GM19099 (cell line): ENCODE data around the gene PTPRN2.

ENCODE experiments used
- POLR2A ChIP-seq: IDR thresholded peaks from 3 replicates; pipeline ENCODE4 v1.6.1; 2011; ENCODE audit warnings: low read depth; ENCODE audit not compliant: insufficient read length; ENCODE audit errors: extremely low read depth

PTPRN2 gene

DNA sequence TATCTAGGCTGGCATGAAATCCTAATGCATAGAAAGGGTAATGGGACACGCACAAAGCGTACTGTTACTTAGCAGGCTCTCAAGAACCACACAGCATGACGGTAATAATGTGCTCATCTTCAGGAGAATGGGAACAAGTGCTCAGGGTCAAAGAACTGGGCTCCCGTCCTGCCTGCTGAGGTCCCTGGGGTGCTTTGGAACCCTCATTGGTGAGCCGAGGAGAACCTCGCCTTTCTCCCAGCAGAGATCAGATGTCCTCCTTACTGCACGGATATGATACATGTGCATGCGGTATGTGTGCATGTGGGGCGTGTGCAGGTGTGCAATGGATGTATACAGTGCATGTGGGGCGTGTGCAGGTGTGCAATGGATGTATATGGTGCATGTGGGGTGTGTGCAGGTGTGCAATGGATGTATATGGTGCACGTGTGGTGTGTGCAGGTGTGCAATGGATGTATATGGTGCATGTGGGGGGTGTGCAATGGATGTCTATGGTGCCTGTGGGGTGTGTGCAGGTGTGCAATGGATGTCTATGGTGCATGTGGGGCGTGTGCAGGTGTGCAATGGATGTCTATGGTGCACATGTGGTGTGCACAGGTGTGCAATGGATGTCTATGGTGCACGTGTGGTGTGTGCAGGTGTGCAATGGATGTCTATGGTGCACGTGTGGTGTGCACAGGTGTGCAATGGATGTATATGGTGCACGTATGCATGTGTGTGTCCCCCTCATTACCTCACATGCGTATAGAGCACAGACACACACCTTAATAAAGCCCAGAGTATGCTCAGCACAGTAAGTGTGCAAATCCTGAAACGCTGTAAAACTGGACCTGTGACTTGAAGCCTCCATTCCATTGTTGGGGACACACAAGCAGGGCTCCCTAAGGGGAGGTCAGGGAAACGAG, 336.3 kb downstream of the PTPRN2 start:
- no peak for TF ChIP-seq POLR2A

DNA sequence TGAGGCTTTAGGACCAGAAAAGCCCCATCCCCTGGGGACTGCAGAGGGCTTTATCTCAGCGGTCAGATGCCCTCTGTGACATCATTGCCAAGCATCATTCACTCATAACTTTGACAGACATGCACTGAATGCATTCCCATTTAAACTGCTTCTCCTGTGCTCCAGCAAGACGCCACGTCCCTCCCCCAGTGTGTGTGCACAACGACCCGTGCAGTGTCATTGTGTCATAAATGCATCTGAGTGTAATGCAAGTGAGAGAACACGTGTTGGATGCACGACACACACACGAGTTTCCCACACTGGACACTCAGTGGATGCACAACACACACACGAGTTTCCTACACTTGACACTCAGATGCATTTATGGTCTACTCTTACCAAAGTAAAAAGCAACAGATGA, 337.9 kb downstream of the PTPRN2 start:
- no peak for TF ChIP-seq POLR2A

DNA sequence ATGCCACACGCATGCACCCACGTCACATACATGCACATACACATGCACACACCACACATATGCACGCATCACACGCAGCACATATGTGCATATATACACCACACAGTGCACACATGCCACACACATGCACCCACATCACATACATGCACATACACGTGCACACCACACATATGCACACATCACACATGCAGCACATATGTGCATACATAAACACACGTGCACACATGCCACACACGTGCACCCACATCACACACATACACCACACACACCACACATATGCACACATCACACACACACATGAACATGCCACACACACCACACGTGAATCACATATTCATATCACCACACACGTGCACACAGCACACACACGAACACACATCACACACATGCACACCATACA, 338.8 kb downstream of the PTPRN2 start:
- no peak for TF ChIP-seq POLR2A

DNA sequence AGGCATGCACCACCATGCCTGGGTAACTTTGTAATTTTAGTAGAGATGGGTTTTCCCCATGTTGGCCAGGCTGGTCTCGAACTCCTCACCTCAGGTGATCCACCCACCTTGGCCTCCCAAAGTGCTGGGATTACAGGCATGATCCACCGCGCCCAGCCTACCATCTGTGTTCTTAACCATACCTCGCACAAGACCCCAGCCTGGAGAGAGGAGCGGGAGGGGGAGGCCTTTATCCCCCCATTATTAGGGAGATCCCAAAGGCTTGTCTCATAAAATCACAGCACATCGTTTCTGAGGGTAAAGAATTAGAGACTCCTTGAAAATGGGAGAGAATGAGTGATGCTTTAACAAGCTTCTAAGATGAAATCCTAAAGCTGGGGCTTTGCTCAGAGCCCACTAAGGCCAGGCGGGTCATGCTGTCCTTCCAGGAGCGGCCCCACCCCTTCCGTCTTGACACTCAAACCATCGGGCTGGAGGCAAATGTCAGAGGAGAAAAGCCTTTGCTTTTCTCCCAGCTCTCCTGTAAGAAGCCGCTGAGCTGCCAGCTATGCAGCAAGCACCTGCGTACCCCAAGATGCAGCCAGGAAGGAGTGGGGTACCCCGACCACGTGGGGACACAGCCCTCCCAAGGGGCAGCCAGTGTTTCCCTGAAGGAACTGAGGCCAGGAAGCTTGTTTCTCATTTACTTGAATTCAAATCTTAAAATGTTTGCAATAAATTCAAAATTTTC, 339.7 kb downstream of the PTPRN2 start:
- no peak for TF ChIP-seq POLR2A

DNA sequence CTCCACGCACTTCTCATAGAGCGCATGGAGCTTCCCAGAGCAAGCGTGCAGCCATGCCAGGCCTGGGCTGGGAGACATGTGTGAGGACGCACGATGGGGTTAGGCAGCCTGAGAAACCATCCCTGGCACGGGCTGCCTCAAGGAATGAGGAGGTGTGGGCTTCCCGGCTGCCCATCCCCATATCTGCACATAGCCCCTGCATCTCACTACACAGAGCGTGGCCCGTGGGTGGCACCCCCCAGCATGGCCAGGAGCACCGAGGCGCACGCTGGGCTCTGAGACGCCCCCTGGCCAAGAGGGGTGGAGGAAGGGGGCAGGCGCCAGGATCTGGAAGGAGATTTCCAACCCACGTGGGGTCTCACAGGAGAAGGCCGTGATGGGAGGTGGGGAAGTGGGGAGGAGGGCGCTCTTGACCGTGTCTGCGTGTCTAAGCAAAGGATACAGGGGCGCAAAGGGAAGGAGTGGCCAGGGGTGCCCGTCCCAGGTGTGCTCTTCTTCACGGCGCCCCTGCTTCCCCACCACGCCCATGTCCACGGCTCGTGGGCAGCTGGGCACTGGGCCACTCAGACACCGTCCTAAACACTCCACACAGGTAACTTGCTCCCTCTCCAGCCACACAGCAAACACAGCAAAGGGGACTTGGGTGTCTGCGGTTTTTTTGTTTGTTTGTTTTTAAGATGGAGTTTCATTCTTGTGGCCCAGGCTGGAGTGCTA, 340.5 kb downstream of the PTPRN2 start:
- TF ChIP-seq POLR2A = no peak

DNA sequence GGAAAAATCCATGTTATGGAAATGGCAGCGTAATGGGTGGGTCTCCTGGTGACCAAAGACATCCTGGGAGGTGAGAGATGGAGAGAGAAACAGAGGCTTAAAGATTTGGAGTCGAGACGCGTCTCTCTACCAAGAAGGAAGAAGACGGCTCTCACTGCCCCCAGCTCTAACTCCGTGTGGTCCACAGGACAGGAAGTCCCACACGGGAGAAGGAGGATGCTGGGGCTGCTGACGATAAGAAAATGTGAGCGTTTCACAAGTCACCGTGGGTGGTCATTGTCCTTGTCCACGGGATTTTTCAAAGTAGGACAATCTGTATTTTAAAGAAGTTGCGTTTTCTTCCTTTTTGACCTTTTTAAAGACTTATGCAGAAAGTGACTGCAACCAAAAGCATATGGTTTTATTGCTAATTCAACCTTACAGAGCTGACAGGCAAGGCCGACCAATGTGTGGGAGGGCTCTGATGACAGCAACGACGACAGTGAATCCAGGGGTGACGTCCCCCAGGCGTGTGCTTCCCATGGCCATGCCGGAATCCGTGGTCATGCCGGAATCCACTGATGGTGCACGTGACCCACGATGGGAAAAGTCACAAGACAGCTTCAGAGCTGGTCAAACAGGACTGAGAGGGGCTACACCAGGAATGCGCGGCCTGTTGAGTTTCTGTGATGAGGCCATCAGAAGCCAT, 341.2 kb downstream of the PTPRN2 start:
- no peak for TF ChIP-seq POLR2A

DNA sequence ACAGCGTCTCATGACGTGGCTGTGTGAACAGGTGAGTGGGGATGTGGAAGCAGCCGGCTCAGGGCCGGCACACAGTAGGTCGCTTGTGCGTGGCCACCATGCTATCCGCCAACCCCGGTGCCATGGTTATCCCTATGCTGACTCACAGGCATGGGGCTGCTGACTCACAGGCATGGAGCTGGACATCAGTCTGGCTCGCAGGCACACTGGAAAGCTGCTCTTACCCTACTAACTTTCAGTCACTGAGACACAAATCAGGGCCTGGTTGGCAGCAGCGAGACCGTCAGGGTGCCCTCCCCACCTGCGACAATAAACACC, 341.9 kb downstream of the PTPRN2 start:
- no peak for TF ChIP-seq POLR2A

DNA sequence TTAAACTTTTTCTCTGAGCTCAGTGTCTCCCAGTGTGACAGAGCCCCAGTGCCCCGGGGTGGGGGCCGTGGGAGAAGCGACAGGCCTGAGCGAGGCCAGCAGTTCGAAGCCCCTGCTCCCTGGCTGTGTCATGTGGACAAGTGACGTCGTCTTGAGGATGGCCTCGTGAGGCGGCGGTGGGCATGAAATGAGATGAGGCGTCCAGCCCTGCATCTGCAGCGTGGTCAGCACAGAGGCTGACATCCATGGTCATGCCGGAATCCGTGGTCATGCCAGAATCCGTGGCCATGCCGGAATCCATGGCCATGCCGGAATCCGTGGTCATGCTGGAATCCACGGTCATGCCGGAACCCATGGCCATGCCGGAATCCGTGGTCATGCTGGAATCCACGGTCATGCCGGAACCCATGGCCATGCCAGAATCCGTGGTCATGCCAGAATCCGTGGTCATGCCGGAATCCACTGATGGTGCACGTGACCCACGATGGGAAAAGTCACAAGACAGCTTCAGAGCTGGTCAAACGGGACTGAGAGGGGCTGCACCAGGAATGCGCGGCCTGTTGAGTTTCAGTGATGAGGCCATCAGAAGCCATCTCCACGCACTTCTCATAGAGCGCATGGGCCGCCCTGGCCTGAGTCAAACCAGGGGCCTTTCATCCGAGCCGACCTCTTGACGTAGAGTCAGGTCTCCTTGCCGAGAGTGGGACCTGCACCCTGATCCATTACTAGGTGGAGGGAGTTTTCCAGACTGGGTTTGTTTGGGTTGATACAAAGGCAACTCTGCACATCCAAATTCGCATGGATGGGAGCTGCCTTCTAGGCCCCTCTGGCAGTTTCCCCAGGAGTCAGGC, 342.5 kb downstream of the PTPRN2 start:
- TF ChIP-seq POLR2A = no peak

DNA sequence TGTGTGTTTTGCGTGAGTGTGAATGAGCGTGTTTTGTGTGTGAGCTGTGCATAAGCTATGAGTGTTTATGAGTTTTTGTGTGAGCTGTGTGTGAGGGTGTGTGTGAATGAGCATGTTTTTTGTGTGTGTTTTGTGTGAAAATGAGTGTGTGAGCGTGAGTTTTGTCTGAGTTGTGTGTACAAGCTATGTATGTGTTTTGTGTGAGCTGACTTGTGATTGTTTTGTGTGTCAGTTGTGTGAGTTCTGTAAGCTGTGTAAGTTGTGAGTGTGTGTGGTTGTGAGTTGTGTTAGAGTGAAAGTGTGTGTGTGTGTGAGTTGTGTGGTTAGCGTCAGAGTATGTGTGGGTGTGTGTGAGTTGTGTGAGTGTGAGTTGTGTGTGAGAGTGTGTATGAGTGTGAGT, 343.2 kb downstream of the PTPRN2 start:
- no peak for TF ChIP-seq POLR2A

DNA sequence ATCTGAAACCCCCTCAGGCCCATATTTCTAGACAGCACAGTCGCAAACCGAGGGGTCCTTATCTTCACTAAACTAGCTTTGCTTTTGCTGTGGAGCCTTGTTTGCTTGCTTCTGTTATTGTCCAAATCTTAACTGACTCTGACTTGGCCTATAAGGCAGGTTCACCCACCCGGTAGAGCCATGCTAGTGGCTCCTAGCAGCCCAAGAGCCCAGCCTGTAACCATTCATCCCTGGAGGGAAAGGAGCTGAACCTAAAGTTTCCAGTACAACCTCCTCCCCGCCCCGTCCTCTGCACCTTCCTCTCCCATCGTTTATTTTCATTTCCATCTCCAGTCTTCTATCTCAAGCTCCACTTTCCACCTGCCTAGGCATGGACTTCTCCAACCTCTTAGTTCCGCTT, 345.7 kb downstream of the PTPRN2 start:
- TF ChIP-seq POLR2A = no peak

DNA sequence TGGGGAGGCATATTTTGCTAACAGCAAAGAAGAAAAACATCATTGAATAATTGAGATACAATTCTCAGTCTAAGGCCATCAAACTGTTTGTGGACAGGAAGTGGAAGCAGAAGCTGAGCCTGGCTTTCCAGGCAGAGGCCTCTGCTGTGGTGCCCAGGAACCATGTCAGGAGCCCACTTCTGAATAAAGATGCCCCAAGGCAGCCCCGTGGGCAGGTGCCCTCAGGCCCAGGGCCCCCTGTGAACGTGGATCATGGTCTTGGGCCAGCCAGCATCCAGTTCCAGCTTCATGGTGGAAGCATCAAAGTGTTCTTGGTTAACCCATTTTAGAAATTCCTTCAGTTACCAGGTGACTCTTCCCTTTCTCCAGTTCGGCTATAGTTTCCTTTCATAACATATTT, 346.8 kb downstream of the PTPRN2 start:
- TF ChIP-seq POLR2A = no peak

DNA sequence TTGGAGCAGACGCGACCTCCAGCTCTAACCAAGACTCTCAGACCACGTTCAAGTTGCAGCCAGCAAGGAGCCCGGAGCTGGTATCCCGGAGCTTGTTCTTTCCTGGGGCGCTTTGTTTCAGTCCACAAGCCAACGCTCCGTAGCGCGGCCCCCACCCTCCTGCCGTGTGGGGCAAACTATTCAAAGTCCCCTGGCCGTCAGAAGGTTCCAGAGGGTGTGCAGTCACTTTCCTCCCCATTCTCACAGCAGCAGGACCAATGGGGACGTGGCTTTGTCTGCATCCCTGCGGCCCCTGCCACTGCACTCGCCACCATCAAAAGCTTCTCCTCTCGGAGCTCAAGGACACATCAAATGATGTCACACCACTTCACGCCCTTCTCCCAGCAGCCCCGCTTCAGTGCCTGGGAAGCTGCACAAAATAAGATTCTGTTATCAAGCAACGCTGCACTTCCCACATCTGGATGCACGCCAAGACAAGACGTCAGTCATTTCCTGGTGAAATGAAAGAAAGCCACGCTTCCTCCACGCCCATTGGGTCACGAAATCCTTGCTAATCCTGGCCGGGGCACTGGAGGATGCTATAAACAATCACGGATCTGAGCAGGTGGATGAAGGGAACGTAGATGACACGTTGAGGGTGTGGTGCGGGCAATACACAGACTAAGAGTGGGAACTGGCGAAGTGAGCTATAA, 348.2 kb downstream of the PTPRN2 start:
- no peak for TF ChIP-seq POLR2A

DNA sequence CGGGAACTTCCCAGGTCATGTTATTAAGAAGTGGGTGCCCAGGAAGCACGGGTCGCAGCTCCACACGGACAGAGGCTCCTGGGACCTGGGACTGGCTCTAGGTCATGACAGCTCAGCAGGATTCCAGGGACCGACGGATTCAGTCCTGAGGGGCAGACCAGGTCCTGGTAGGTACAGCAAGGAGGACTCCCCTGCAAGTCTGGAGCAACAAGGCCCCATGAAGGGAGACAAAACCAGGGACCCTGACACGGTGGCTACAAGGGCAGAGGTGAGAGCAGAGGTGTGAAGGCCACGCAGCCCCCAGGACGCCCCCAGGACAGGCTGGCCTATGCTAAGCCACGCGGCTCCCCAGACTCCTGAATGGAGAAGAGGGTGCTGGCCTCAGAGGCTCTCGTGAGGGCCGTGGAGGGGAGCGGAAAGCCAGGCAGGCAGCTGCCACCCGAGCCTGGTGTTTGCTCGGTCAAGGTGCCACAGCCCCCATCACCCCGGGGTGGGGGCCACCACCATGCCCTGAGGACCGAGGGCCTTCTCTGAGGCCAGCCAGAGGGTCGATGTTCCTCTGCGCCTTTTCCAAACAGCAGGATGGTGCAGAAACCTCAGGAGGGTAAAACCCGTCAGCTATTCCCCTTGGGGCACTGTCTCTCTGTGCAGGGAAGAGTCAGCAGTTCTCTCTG, 348.9 kb downstream of the PTPRN2 start:
- TF ChIP-seq POLR2A = no peak
